ENCODE results near the gene YEATS2. TPM values are rescaled to one million over a fixed set of nuclear protein-coding genes. Genes with fewer than 3 reads are reported as not detected.
"Not testable (repeated sequence)": the region's sequence is repeated elsewhere in the genome, so short reads cannot be mapped to it uniquely, and the experiment has no call there.

YEATS2 gene
- total RNA-seq, 1 experiment from 2014 or later, result 34.5 TPM

- no peaks in the 10 kb centered on the region for H3K27me3 ChIP-seq (replicated peaks; ENCODE audit: control insufficient read depth, insufficient read depth, low read length)
- Mint-ChIP-seq H3K4me3 (ENCODE audit: unreplicated experiment) (no peak overlapping the region), H3K9me3 (ENCODE audit: unreplicated experiment) (no peaks in the 10 kb centered on the region), H3K36me3 (ENCODE audit: insufficient read depth, unreplicated experiment) (peaks cover 84% of the 10 kb centered on the region), H3K27ac (ENCODE audit: unreplicated experiment) (peak overlapping the region; percentile 35), H3K27me3 (ENCODE audit: insufficient read depth, unreplicated experiment) (no peaks in the 10 kb centered on the region), H3K4me1 (ENCODE audit: low read depth, unreplicated experiment) (peaks cover 15% of the 10 kb centered on the region)
- H3K9me3 ChIP-seq, result no peaks in the 10 kb centered on the region
- DNase-seq, result no peak
- H3K4me1 ChIP-seq, result peaks cover 16% of the 10 kb centered on the region
- H3K4me3 ChIP-seq (ENCODE audit: low read depth, low read length), result no peak overlapping the region
- H3K36me3 ChIP-seq (ENCODE audit: control insufficient read depth, insufficient read depth, low read length), result peaks cover 8% of the 10 kb centered on the region; the same call in 1 of the 2 replicates
- BruUV-seq (replicated peaks), result no TSS peak
- intact Hi-C loops (cut with micrococcal nuclease; ENCODE audit: unreplicated experiment), result loop anchor here (5.0 kb wide), 3 partner anchors 132 to 587 kb away; partner anchors contain the start of gene KLHL24
- CTCF ChIA-PET, result no interaction called here
- POLR2A ChIA-PET, result no interaction called here
- TF ChIP-seq, protein P1, sequence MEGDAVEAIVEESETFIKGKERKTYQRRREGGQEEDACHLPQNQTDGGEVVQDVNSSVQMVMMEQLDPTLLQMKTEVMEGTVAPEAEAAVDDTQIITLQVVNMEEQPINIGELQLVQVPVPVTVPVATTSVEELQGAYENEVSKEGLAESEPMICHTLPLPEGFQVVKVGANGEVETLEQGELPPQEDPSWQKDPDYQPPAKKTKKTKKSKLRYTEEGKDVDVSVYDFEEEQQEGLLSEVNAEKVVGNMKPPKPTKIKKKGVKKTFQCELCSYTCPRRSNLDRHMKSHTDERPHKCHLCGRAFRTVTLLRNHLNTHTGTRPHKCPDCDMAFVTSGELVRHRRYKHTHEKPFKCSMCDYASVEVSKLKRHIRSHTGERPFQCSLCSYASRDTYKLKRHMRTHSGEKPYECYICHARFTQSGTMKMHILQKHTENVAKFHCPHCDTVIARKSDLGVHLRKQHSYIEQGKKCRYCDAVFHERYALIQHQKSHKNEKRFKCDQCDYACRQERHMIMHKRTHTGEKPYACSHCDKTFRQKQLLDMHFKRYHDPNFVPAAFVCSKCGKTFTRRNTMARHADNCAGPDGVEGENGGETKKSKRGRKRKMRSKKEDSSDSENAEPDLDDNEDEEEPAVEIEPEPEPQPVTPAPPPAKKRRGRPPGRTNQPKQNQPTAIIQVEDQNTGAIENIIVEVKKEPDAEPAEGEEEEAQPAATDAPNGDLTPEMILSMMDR (IDR thresholded peaks at IDR 0.05; ENCODE audit: insufficient read depth in 1 of 2, low read depth in 1 of 2, low read length in 1 of 2, severe bottlenecking in 1 of 2, unreplicated experiment in 1 of 2), result no peak
Observed at GRCh38 chr3:183769453-183769852, 71.9 kb downstream of the YEATS2 start.

DNA sequence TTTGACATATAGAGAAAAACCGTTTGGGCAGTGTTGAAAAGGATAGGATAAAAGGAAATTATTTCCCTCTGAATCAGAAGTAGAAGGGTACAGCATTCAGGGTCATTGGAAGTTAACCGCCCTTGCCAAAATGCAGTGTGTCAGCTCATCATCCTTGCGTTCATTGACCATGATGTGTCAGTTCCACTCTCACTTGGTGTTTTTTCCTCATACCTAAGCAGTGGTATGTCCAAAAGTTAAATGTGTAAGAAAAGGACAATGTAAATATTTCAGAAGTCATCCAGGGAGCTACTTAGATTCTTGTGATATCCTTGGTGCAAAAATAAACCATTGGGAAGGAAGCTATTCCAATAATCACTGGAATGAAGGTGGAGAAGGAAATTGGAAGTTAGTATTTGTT, 77.0 kb downstream of the YEATS2 start:
- Histone ChIP-seq H3K4me3 (ENCODE audit: low read depth, low read length) (no peak overlapping the region), H3K9me3 (no peaks in the 10 kb centered on the region), H3K36me3 (ENCODE audit: control insufficient read depth, insufficient read depth, low read length) (peaks cover 7% of the 10 kb centered on the region; the same call in 1 of the 2 replicates), H3K27me3 (replicated peaks; ENCODE audit: control insufficient read depth, insufficient read depth, low read length) (no peaks in the 10 kb centered on the region), H3K4me1 (no peaks in the 10 kb centered on the region)
- ChIA-PET CTCF (no interaction called here), POLR2A (no interaction called here)
- H3K4me1 Mint-ChIP-seq (ENCODE audit: low read depth, unreplicated experiment), result no peaks in the 10 kb centered on the region
- no peak overlapping the region for H3K4me3 Mint-ChIP-seq (ENCODE audit: unreplicated experiment)
- intact Hi-C loops (cut with micrococcal nuclease; ENCODE audit: unreplicated experiment), result no loop called here
- no peaks in the 10 kb centered on the region for H3K9me3 Mint-ChIP-seq (ENCODE audit: unreplicated experiment)
- TF ChIP-seq, protein P1 (IDR thresholded peaks at IDR 0.05; ENCODE audit: insufficient read depth in 1 of 2, low read depth in 1 of 2, low read length in 1 of 2, severe bottlenecking in 1 of 2, unreplicated experiment in 1 of 2), result no peak
- no TSS peak for BruUV-seq (replicated peaks)
- no peak for DNase-seq
- H3K27ac Mint-ChIP-seq (ENCODE audit: unreplicated experiment), result no peak overlapping the region
- peaks cover 87% of the 10 kb centered on the region for H3K36me3 Mint-ChIP-seq (ENCODE audit: insufficient read depth, unreplicated experiment)
- H3K27me3 Mint-ChIP-seq (ENCODE audit: insufficient read depth, unreplicated experiment), result no peaks in the 10 kb centered on the region

GRCh38 chr3:183775781-183776180, 78.2 kb downstream of the YEATS2 start:
- CTCF ChIA-PET, result no interaction called here
- TF ChIP-seq, protein P1 (IDR thresholded peaks at IDR 0.05; ENCODE audit: insufficient read depth in 1 of 2, low read depth in 1 of 2, low read length in 1 of 2, severe bottlenecking in 1 of 2, unreplicated experiment in 1 of 2), result no peak
- no peaks in the 10 kb centered on the region for H3K9me3 Mint-ChIP-seq (ENCODE audit: unreplicated experiment)
- Histone ChIP-seq H3K27me3 (replicated peaks; ENCODE audit: control insufficient read depth, insufficient read depth, low read length) (no peaks in the 10 kb centered on the region), H3K36me3 (ENCODE audit: control insufficient read depth, insufficient read depth, low read length) (peaks cover 9% of the 10 kb centered on the region; the same call in 1 of the 2 replicates), H3K4me1 (no peaks in the 10 kb centered on the region), H3K4me3 (ENCODE audit: low read depth, low read length) (no peak overlapping the region), H3K9me3 (no peaks in the 10 kb centered on the region)
- H3K27ac Mint-ChIP-seq (ENCODE audit: unreplicated experiment), result no peak overlapping the region
- peaks cover 90% of the 10 kb centered on the region for H3K36me3 Mint-ChIP-seq (ENCODE audit: insufficient read depth, unreplicated experiment)
- intact Hi-C loops (cut with micrococcal nuclease; ENCODE audit: unreplicated experiment), result no loop called here
- no peaks in the 10 kb centered on the region for H3K4me1 Mint-ChIP-seq (ENCODE audit: low read depth, unreplicated experiment)
- POLR2A ChIA-PET, result no interaction called here
- no peak for DNase-seq
- no peak overlapping the region for H3K4me3 Mint-ChIP-seq (ENCODE audit: unreplicated experiment)
- no TSS peak for BruUV-seq (replicated peaks)
- H3K27me3 Mint-ChIP-seq (ENCODE audit: insufficient read depth, unreplicated experiment), result no peaks in the 10 kb centered on the region

DNA sequence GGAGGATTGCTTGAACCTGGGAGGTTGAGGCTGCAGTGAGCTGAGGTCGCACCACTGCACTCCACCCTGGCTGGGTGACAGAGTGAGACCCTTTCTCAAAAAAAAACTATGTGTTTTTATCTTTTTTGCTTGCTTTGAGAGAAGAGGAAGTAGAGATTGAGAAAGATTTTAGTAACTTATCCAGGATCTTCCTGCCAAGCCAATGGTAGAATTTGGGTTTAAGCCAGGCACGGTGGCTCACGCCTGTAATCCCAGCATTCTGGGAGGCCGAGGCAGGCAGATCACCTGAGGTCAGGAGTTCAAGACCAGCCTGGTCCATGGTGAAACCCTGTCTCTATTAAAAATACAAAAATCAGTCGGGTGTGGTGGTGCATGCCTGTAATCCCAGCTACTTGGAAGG, 78.9 kb downstream of the YEATS2 start:
- H3K4me3 ChIP-seq (ENCODE audit: low read depth, low read length); H3K9me3 ChIP-seq; H3K4me1 ChIP-seq; intact Hi-C loops (cut with micrococcal nuclease; ENCODE audit: unreplicated experiment); H3K27me3 ChIP-seq (replicated peaks; ENCODE audit: control insufficient read depth, insufficient read depth, low read length); H3K4me1 Mint-ChIP-seq (ENCODE audit: low read depth, unreplicated experiment); H3K27ac Mint-ChIP-seq (ENCODE audit: unreplicated experiment); H3K4me3 Mint-ChIP-seq (ENCODE audit: unreplicated experiment); H3K27me3 Mint-ChIP-seq (ENCODE audit: insufficient read depth, unreplicated experiment); H3K36me3 ChIP-seq (ENCODE audit: control insufficient read depth, insufficient read depth, low read length); H3K9me3 Mint-ChIP-seq (ENCODE audit: unreplicated experiment); DNase-seq; POLR2A ChIA-PET; CTCF ChIA-PET; BruUV-seq (replicated peaks): not testable (repeated sequence)
- peaks cover 83% of the 10 kb centered on the region for H3K36me3 Mint-ChIP-seq (ENCODE audit: insufficient read depth, unreplicated experiment)

All from Caco-2 (cell line).